ENCODE measurements around the gene RAB31.

GRCh38 chr18:9755110-9755509 is 47.0 kb downstream of the RAB31 start:
- TF ChIP-seq POLR2AphosphoS5 (IDR thresholded peaks at IDR 0.05; ENCODE audit: borderline replicate concordance, low read depth, low read length) (no peak), EZH2 (IDR thresholded peaks at IDR 0.05) (no peak)
